Lung microvascular endothelial cell (primary cell): ENCODE data around the gene RARRES2. TPM values are rescaled to one million over a fixed set of nuclear protein-coding genes. Genes with fewer than 3 reads are reported as not detected.
"Not testable (repeated sequence)": the region's sequence is repeated elsewhere in the genome, so short reads cannot be mapped to it uniquely, and the experiment has no call there.

Source experiments
- DNase-seq, 2 donors: peaks; one replicate each; pipeline versions ENCODE4 v3.0.0 to v3.0.0-alpha.2; 2010; ENCODE audit warnings: low read depth in 2 of 2
- total RNA-seq: library from RNA; depleted of rRNA; stranded (reverse); fragments of >200 nt; gene quantifications from 2 replicates; pipeline ENCODE4 v1.2.1, GENCODE V29; 2014

Gene RARRES2
- total RNA-seq, result 0.22 and 2.8 TPM in 2 replicates

- no peak for DNase-seq
These were observed at the start of gene RARRES2 for GRCh38 chr7:150341263-150342120. RARRES2 (minus strand) TSS chr7:150341629; CDS start chr7:150340609, 1,020 bp downstream.

DNA sequence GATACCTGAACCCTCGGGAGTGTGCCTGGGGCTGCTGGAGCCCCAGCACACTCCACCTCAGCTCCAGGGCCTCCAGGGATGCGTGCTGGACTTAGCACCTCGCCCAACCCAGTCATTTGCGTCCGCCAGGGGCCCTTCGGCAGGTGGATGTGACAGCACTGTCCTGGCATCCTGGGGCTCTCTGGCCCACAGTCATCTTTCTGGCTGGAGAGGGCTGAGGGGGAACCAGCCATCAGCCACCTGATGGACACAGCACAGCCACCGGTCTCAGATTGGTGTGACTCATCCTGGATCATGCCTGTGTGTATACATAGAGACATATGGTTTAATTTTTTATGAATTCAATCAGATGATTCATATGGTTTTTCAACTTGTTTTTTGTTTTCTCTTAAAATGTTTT lies 48.8 kb upstream of the RARRES2 start:
- no peak for DNase-seq

- DNase-seq, result no peak
These were observed 48.0 kb upstream of the RARRES2 start for GRCh38 chr7:150389532-150389816.

GRCh38 chr7:150388709-150389531 lies 47.5 kb upstream of the RARRES2 start:
- DNase-seq, result peak in 1 of 2 donors; percentile 96

DNA sequence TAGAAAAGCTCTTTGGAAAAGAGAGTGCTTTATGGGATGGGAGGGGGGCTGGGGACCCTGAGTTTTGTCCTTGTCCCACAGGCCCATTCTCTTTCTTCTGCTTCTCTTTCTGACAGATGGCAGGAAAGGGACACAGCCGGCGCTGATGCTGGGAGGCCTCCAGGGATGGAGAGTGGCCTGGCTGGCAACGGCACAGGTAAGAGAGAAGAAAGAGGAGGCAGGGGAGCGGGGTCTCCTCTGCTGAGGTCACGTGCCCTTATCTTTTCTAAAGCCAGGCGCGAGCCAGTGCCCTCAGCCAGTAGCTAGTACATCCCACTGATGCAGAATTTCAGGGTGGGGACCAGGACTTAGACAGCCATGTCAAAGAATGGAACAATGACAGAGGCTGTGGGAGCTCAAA lies 46.9 kb upstream of the RARRES2 start:
- no peak for DNase-seq

DNA sequence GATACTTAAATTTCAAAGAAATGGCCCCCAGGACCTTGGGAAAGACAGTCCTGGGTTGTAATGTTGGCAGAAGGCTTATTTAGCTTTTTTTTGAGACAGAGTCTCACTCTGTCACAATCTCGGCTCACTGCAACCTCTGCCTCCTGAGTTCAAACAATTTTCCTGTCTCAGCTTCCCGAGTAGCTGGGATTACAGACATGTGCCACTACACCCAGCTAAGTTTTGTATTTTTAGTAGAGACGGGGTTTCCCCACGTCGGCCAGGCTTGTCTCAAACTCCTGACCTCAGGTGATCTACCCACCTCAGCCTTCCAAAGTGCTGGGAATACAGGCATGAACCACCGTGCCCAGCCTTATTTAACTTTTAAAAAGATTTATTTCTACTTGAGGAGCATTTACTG lies 44.5 kb upstream of the RARRES2 start:
- DNase-seq, result not testable (repeated sequence)

- DNase-seq, result no peak
These were observed 43.9 kb upstream of the RARRES2 start for GRCh38 chr7:150385302-150385723.

DNA sequence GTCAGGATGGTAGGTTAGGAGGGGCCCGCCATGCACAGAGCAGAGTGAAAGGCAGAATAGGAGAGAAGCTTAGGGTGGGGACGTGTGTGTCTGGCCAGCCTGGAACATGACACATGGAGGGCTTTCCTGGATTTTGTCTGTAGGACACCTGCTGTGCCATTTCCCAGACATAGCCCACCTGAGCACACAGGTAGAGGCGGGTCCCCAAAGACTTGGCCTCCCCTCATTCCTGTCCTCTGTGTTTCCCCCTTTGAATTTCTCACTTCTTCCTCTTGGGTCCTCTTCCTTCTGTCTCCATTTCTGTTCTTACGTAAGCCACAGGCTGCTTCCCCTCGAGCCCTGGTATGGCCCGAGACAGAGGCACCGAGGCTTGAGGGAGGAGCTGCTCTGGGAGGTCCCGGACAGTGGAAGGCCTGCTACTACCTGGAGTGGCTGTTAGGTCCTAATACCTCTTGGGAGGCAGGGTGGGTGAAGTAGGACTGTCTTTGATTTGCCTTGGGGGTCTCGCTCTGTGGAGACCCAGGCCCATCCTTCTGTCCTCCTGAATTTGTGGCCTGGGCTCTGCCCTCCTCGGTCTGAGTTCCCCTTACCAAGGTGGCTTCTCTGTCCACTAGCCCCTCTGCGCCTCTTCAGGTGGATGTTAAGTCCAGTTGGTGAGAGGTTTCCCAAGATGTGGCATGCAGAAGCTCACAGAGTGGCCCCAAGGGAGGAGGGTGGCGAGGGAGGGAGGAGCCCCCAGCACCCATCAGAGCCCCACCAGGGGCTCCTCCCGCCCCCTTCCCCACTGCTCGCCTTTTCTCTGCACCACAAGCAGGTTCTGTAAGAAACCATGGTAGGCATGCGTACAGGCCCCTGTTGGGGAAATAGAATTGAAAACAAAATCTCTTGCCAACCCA lies 43.2 kb upstream of the RARRES2 start:
- DNase-seq, result no peak

DNA sequence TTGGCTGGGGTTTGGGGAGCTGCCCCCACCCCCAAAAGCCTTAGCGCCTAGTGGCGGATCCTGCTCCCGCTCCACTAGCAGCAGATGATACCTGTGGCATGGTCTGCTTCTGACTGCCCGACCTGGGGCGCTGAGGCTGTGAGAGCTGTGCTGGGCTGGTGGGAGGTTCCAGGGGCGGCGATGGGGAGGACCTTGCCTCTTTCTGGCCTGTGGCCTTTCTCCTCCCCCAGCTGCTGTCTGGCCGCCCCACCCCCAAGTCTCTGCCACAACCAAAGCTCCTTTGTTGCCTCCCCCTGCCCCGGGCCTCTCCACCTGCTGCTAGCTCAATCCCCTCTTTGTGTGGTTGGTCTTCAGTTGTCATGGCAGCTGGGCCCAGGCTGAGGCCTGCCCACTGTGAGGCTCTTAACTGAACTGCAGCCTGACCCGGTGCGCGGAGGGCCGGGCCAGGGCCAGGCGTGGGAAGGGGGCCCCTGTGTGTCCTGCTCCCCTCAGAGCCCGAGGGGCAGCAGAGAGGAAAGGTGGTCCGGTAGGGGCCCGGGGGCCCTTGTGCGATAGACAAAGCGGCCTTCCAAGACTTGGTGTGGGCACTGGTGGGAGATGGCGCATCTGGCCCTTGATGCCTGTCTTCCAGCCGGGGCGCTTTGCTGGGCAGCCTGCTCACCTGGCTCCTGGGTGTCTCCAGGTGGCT lies 42.4 kb upstream of the RARRES2 start:
- no peak for DNase-seq

DNA sequence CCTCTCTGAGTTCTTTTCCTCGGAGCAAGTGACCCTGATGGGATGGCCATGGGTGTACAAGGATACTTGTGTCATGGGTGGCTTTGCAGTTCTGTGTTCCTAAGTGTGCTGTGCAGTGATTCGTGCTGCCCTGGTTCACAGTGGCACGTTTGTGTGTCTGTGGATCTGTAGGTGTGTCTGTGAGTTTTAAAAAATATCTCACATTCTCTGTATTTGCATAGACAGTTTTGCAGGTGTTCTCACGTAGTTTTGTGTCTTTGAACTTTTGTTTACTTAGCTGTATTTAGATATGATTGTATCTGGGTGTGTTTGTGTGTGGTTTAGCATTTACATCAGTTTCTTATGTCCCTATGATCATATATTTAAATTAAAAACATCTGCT lies 41.4 kb upstream of the RARRES2 start:
- DNase-seq, result no peak

- DNase-seq, result no peak
These were observed 40.9 kb upstream of the RARRES2 start for GRCh38 chr7:150382123-150382843.

- no peak for DNase-seq
These were observed 40.3 kb upstream of the RARRES2 start for GRCh38 chr7:150381785-150382122.

DNA sequence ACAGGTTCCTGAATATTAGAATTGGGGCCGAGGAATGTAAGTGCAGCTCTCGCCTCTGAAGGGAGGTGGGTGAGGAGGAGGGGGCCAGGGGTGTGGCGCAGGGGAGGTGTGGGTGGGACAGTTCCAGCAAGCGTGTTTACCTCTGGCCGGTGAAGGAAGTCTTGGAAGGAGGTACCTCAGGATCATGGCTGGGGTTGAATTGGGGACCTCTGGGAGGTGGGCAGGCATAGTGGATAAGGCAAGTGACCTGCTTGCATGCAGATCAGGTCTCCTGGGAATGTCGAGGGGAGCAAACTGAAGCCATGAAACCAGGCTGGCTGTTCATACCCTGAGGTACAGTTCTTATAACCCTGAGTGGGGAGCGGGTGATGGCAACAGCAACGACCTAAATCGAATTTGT lies 39.7 kb upstream of the RARRES2 start:
- no peak for DNase-seq

GRCh38 chr7:150380463-150380862 lies 39.0 kb upstream of the RARRES2 start:
- no peak for DNase-seq

- peak; percentile 16 to 35 for DNase-seq
These were observed 38.3 kb upstream of the RARRES2 start for GRCh38 chr7:150379441-150380379.

- DNase-seq, result peak; percentile 94
These were observed 37.5 kb upstream of the RARRES2 start, which contains the start of gene ZNF775 for GRCh38 chr7:150378853-150379440. ZNF775 (plus strand) TSS chr7:150379330; CDS start chr7:150388471, 9,141 bp downstream.

GRCh38 chr7:150378115-150378852 lies 36.9 kb upstream of the RARRES2 start:
- peak; percentile 42 to 80 for DNase-seq

- no peak for DNase-seq
These were observed 36.2 kb upstream of the RARRES2 start for GRCh38 chr7:150377635-150378034.
